Rectal smooth muscle tissue (tissue), 1 donor: ENCODE results near the gene EPB41.

ENCODE experiments used
- H3K27ac ChIP-seq: one replicate; pipeline ENCODE4 v1.7.0; 2013; ENCODE audit warnings: low read depth, low read length, inconsistent platforms
- H3K27me3 ChIP-seq: one replicate; pipeline ENCODE4 v1.7.0; 2013; ENCODE audit warnings: low read length; ENCODE audit not compliant: control insufficient read depth, insufficient read depth
- H3K36me3 ChIP-seq: one replicate; pipeline ENCODE4 v1.7.0; 2013; ENCODE audit warnings: low read length; ENCODE audit not compliant: control insufficient read depth, insufficient read depth
- H3K4me1 ChIP-seq: one replicate; pipeline ENCODE4 v1.7.0; 2013; ENCODE audit warnings: low read length; ENCODE audit not compliant: control insufficient read depth, insufficient read depth
- H3K4me3 ChIP-seq: one replicate; pipeline ENCODE4 v1.7.0; 2013; ENCODE audit warnings: low read length
- H3K9ac ChIP-seq: one replicate; pipeline ENCODE4 v1.7.0; 2013; ENCODE audit warnings: low read length

The EPB41 gene

DNA sequence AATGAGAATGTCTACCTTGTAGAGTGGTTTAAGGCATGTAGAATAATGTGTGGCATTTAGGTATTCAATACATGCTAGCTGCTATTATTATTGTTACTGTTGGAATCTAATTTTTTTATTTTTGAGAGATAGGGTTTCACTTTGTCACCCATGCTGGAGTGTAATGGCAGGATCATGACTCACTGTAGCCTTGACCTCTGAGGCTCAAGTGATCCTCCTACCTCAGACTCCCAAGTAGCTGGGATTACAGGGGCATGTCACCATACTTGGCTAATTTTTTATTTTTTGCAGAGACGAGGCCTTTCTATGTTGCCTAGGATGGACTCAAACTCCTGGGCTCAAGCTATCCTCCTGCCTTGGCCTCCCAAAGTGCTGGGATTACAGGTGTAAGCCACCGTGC, 61.9 kb downstream of the EPB41 start:
- H3K4me3 ChIP-seq = no peak overlapping the region
- no peak overlapping the region for H3K27ac ChIP-seq
- no peaks in the 10 kb centered on the region for H3K27me3 ChIP-seq
- no peaks in the 10 kb centered on the region for H3K4me1 ChIP-seq
- H3K9ac ChIP-seq = no peak overlapping the region
- H3K36me3 ChIP-seq = no peaks in the 10 kb centered on the region

GRCh38 chr1:28981210-28981609, 66.8 kb downstream of the EPB41 start:
- Histone ChIP-seq H3K9ac (no peak overlapping the region), H3K36me3 (no peaks in the 10 kb centered on the region), H3K27me3 (no peaks in the 10 kb centered on the region), H3K4me3 (no peak overlapping the region), H3K27ac (no peak overlapping the region), H3K4me1 (no peaks in the 10 kb centered on the region)

DNA sequence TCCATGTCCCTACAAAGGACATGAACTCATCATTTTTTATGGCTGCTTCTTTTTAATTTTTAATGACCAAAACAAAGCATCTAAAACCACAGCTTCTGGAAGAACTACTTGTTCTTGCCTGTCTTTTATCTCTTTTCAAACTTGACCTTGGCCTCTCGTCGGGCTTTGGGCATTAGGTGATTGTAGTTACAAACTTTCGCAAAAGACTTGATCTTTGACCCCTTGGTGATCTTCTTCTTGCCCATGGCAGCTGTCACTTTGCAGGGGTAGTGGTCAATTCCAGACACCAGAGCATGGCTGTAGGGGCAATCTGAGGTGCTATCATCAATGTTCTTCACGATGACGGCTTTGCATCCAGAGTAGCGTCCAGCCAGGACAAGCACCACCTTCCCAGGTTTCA, 67.8 kb downstream of the EPB41 start:
- H3K36me3 ChIP-seq = no peaks in the 10 kb centered on the region
- H3K27me3 ChIP-seq = no peaks in the 10 kb centered on the region
- H3K27ac ChIP-seq = no peak overlapping the region
- no peak overlapping the region for H3K4me3 ChIP-seq
- no peak overlapping the region for H3K9ac ChIP-seq
- no peaks in the 10 kb centered on the region for H3K4me1 ChIP-seq

DNA sequence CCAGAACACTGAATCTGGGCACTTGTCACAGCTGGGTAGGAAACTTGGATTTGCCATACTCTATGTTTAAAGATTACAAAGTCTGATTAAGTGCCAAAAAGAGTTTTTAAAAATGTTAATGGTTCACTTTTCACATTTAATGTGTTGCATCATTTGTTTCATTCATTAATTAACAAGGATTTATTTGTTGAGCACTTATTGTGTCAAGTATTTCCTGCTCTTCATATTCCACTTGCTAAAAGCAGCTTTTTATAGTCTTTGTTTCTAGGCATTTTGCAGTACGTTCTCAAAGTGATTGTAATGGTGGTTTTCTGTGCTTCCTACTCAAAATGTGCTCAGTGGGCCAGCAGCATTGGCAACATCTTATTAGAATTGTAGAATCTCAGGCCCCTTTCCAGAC, 68.7 kb downstream of the EPB41 start:
- no peaks in the 10 kb centered on the region for H3K27me3 ChIP-seq
- H3K4me3 ChIP-seq = no peak overlapping the region
- H3K36me3 ChIP-seq = no peaks in the 10 kb centered on the region
- no peak overlapping the region for H3K9ac ChIP-seq
- H3K27ac ChIP-seq = no peak overlapping the region
- no peaks in the 10 kb centered on the region for H3K4me1 ChIP-seq

DNA sequence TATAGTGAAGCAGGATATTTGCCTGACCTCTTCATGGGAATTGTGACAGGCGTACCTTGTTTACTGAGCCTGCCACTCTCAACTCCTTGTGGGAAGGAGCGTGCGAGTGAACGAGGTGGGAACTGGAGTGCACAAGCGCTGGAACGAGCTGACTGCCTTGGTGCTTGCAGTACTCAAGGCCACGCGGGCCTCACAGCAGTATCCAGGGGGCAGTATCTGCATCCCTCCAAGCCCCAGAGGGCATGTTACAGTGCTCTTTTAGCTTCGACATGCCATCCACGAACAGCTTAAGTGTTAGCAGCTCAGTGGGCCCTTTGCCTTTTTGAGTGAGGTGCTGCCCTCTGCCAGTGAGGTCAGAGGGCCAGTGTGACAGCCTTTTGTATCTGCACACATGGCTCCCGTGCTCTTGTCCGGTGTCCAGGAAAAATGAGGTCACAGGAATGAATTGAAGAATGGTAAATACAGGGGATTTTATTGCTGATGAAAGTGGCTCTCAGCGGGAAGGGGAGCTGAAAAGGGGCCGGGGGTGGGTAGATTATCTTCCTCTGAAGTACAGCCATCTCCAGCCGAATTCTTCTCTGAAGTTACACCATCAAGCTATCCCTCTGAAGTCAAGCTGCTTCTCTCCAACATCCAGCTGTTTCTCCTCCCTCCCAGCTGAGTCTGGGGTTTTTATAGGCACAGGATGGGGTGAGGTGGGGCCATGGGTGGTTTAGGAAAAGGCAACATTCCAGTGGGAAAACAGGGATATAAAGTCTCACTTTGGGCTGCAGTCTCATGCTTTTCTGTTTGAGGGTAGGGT, 69.3 kb downstream of the EPB41 start:
- Histone ChIP-seq H3K36me3 (no peaks in the 10 kb centered on the region), H3K4me1 (no peaks in the 10 kb centered on the region), H3K27ac (no peak overlapping the region), H3K27me3 (no peaks in the 10 kb centered on the region), H3K9ac (no peak overlapping the region), H3K4me3 (no peak overlapping the region)

GRCh38 chr1:28984311-28984684, 69.9 kb downstream of the EPB41 start:
- Histone ChIP-seq H3K4me1 (no peaks in the 10 kb centered on the region), H3K9ac (no peak overlapping the region), H3K36me3 (no peaks in the 10 kb centered on the region), H3K27ac (no peak overlapping the region), H3K4me3 (no peak overlapping the region), H3K27me3 (no peaks in the 10 kb centered on the region)

DNA sequence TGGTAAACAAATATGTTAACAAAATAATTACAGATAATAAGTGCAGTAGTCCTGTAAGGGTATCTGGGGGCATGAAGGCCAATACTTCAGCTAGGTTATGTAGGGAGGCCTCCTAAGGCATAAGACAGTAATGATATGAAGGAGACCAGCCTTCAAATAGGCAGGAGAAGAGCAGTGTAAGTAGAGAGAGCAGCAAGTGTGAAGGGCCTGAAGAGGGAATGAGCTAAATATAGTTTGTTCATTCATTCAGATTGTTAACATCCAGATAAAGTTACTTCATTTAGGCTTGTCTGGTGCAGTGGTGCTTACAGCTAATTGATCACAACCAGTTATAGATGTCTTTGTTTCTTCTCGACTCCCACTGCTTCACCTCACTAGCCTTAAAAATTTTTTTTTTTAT, 71.1 kb downstream of the EPB41 start:
- no peak overlapping the region for H3K4me3 ChIP-seq
- no peaks in the 10 kb centered on the region for H3K36me3 ChIP-seq
- no peak overlapping the region for H3K27ac ChIP-seq
- no peaks in the 10 kb centered on the region for H3K27me3 ChIP-seq
- no peaks in the 10 kb centered on the region for H3K4me1 ChIP-seq
- no peak overlapping the region for H3K9ac ChIP-seq

- Histone ChIP-seq H3K4me3 (no peak overlapping the region), H3K36me3 (no peaks in the 10 kb centered on the region), H3K27ac (no peak overlapping the region), H3K27me3 (no peaks in the 10 kb centered on the region), H3K9ac (no peak overlapping the region), H3K4me1 (no peaks in the 10 kb centered on the region)
Observed at GRCh38 chr1:28986306-28986910, 72.0 kb downstream of the EPB41 start.

DNA sequence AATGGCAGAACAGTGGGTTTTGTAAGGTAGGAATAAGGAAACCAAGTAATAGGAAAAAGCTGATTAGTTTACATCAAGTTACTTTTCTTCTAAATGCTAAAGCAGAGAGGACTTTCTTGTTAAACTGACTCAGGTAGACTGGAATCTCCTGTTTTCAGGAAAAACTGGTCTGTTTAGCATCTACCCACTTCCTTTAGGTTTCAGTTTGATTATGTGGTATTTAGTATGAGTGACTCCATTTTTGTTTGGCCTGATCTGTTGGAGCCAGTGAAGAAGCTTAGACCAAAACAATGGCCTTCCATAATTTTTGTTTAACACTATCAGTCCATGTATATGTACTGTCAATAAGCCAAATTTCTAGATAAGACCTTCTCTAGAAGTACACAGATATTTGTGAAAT, 88.4 kb downstream of the EPB41 start:
- H3K27me3 ChIP-seq = no peaks in the 10 kb centered on the region
- no peak overlapping the region for H3K27ac ChIP-seq
- no peaks in the 10 kb centered on the region for H3K36me3 ChIP-seq
- no peak overlapping the region for H3K4me3 ChIP-seq
- no peaks in the 10 kb centered on the region for H3K4me1 ChIP-seq
- H3K9ac ChIP-seq = no peak overlapping the region

DNA sequence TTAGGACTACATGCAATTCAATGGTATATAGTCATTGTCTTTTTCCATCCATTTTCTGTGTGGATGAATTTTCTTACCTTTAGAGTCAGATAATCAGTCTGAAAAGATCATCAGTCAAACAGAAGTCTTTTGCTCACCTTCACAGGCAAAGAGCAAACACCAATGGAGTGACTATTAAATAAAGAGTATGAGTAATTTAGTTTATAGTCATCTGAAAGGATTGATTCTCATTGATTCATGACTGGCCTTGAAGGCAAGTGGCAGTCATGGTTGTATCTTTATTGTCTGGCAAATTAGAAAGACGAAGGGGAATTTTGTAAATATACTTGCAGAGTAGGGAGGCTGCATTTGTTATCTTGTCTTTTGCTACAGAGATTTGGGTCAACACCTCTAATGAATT, 89.9 kb downstream of the EPB41 start:
- no peaks in the 10 kb centered on the region for H3K4me1 ChIP-seq
- no peak overlapping the region for H3K9ac ChIP-seq
- H3K36me3 ChIP-seq = no peaks in the 10 kb centered on the region
- no peaks in the 10 kb centered on the region for H3K27me3 ChIP-seq
- H3K4me3 ChIP-seq = no peak overlapping the region
- H3K27ac ChIP-seq = no peak overlapping the region

DNA sequence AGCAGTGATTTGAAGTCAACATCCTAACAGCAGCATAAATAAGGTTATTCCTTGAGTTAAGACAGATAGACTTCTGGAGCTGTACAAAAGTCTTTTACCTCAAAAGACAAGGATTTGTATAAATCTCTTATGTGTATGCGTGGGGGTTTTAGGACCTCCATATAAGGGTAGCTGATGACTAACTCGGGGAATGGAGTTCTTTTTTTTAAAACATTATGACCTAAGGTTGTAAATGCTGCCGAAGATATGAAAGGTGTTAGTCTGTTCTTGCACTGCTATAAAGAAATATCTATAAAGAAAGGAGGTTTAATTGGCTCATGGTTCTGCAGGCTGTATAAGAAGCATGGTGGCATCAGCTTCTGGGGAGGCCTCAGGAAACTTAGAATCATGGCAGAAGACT, 90.4 kb downstream of the EPB41 start:
- Histone ChIP-seq H3K27ac (no peak overlapping the region), H3K36me3 (no peaks in the 10 kb centered on the region), H3K4me1 (no peaks in the 10 kb centered on the region), H3K9ac (no peak overlapping the region), H3K27me3 (no peaks in the 10 kb centered on the region), H3K4me3 (no peak overlapping the region)

GRCh38 chr1:29011775-29012174, 97.4 kb downstream of the EPB41 start:
- Histone ChIP-seq H3K4me1 (no peaks in the 10 kb centered on the region), H3K4me3 (no peak overlapping the region), H3K9ac (no peak overlapping the region), H3K27ac (no peak overlapping the region), H3K36me3 (no peaks in the 10 kb centered on the region), H3K27me3 (no peaks in the 10 kb centered on the region)

- Histone ChIP-seq H3K9ac (no peak overlapping the region), H3K36me3 (no peaks in the 10 kb centered on the region)
Observed at GRCh38 chr1:29017235-29017634, 102.9 kb downstream of the EPB41 start.

More at GRCh38 chr1:29017235-29017634, 102.9 kb downstream of the EPB41 start:
- Histone ChIP-seq H3K4me1 (no peaks in the 10 kb centered on the region), H3K4me3 (no peak overlapping the region), H3K27ac (no peak overlapping the region), H3K27me3 (no peaks in the 10 kb centered on the region)
